Central memory CD8-positive, alpha-beta T cell (primary cell): ENCODE data around the gene AFF2.

ENCODE experiments used
- ATAC-seq: fragments of 150-1000 bp; cut with Tn5 transposase; replicated peaks from 2 replicates; pipeline ENCODE4 v1.10.0; 2022; ENCODE audit warnings: mild to moderate bottlenecking, moderate FRiP score, moderate number of reproducible peaks; ENCODE audit not compliant: poor library complexity, severe bottlenecking; ENCODE audit errors: extremely low read depth
- DNase-seq, 2 donors: peaks; one replicate each; pipeline ENCODE4 v3.0.0; 2021; ENCODE audit warnings: low spot score in 2 of 2
- H3K27ac Mint-ChIP-seq: one replicate; pipeline ENCODE4 v1.8.0; 2022; ENCODE audit warnings: low read depth, mild to moderate bottlenecking, moderate library complexity, mixed read lengths
- H3K27me3 Mint-ChIP-seq: one replicate; pipeline ENCODE4 v1.8.0; 2022; ENCODE audit warnings: mixed read lengths
- H3K36me3 Mint-ChIP-seq: one replicate; pipeline ENCODE4 v1.8.0; 2022; ENCODE audit warnings: mild to moderate bottlenecking, moderate library complexity, mixed read lengths; ENCODE audit not compliant: insufficient read depth
- H3K4me1 Mint-ChIP-seq: one replicate; pipeline ENCODE4 v1.8.0; 2022; ENCODE audit warnings: mixed read lengths
- H3K4me3 Mint-ChIP-seq: one replicate; pipeline ENCODE4 v1.8.0; 2022; ENCODE audit warnings: mild to moderate bottlenecking, moderate library complexity, mixed read lengths
- H3K9me3 Mint-ChIP-seq: one replicate; pipeline ENCODE4 v1.8.0; 2022; ENCODE audit warnings: mixed read lengths

AFF2 gene

GRCh38 chrX:149006235-149006634 lies 505.8 kb downstream of the AFF2 start:
- Mint-ChIP-seq H3K27me3 (no peaks in the 10 kb centered on the region), H3K27ac (no peak overlapping the region), H3K4me1 (no peaks in the 10 kb centered on the region), H3K4me3 (no peak overlapping the region), H3K36me3 (no peaks in the 10 kb centered on the region), H3K9me3 (no peaks in the 10 kb centered on the region)
- DNase-seq (no peak), ATAC-seq (no peak)

DNA sequence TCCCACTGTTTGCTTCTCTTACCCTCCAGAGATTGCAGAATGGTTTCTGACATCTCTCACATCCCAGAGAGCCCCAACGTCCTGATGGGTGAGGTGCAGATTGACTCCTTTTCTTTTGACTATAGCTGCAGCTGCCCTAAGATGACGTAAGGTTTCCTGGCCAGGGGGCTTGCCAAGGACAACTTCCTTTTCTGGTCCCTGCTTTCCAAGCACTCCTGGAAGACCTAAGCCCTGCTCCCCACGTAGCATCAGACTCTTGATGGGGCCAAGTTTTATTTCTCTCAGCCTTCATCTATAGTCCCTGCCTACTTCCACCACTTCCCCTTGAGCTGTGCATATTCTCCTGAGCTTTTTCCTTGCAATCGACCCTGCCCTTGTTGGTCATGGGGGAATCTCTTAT lies 507.0 kb downstream of the AFF2 start:
- Mint-ChIP-seq H3K27ac (no peak overlapping the region), H3K27me3 (no peaks in the 10 kb centered on the region), H3K4me1 (no peaks in the 10 kb centered on the region), H3K9me3 (peaks cover under 1% of the 10 kb centered on the region), H3K4me3 (no peak overlapping the region), H3K36me3 (no peaks in the 10 kb centered on the region)
- ATAC-seq = no peak
- DNase-seq = no peak

- Mint-ChIP-seq H3K4me1 (no peaks in the 10 kb centered on the region), H3K27me3 (no peaks in the 10 kb centered on the region), H3K4me3 (no peak overlapping the region), H3K36me3 (no peaks in the 10 kb centered on the region), H3K9me3 (peaks cover 4% of the 10 kb centered on the region), H3K27ac (no peak overlapping the region)
- ATAC-seq (no peak), DNase-seq (no peak)
These were observed 509.8 kb downstream of the AFF2 start for GRCh38 chrX:149010013-149010852.

GRCh38 chrX:149010853-149011224 lies 510.4 kb downstream of the AFF2 start:
- no peak overlapping the region for H3K4me3 Mint-ChIP-seq
- peaks cover 4% of the 10 kb centered on the region for H3K9me3 Mint-ChIP-seq
- no peak overlapping the region for H3K27ac Mint-ChIP-seq
- no peaks in the 10 kb centered on the region for H3K36me3 Mint-ChIP-seq
- ATAC-seq (no peak), DNase-seq (no peak)
- no peaks in the 10 kb centered on the region for H3K4me1 Mint-ChIP-seq
- H3K27me3 Mint-ChIP-seq = no peaks in the 10 kb centered on the region

DNA sequence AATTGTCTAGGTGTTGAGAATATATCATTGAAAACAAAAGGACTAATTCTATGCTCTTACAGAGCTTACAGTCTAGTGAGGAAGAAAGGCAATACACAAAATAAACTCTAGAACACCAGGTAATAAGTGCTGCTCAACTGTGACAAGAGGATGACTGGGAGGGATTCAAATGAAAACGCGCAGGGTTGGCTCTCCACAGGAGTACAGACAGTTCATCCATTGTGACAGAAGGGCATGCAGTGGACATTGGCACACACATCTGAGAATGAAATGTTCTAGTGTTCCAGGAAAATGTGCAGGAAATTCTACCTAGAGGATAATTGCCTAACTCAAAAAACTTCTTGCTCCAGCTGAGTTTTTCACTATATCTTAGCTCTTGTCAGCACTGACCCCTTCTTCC lies 512.7 kb downstream of the AFF2 start:
- Mint-ChIP-seq H3K27ac (no peak overlapping the region), H3K9me3 (peaks cover 4% of the 10 kb centered on the region), H3K4me1 (no peaks in the 10 kb centered on the region), H3K27me3 (no peaks in the 10 kb centered on the region), H3K36me3 (no peaks in the 10 kb centered on the region), H3K4me3 (no peak overlapping the region)
- ATAC-seq (no peak), DNase-seq (no peak)

- Mint-ChIP-seq H3K36me3 (no peaks in the 10 kb centered on the region), H3K27me3 (no peaks in the 10 kb centered on the region), H3K9me3 (peaks cover 6% of the 10 kb centered on the region), H3K4me3 (no peak overlapping the region), H3K4me1 (no peaks in the 10 kb centered on the region), H3K27ac (no peak overlapping the region)
- ATAC-seq (no peak), DNase-seq (no peak)
These were observed 520.7 kb downstream of the AFF2 start for GRCh38 chrX:149021159-149021558.

DNA sequence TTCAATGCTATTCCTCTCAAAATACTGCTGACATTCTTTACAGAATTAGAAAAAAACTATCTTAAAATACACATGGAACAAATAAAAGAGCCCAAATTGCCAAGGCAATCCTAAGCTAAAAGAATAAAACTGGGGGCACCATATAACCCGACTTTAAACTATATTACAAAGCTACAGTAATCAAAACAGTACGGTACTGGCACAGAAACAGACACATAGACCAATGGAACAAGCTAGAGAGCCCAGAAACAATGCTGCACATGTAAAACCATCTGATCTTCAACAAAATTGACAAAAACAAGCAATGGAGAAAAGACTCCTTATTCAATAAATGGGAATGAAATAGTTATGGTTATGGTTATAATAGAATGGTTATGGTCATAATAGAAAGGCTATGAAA lies 522.1 kb downstream of the AFF2 start:
- H3K27me3 Mint-ChIP-seq = no peaks in the 10 kb centered on the region
- no peaks in the 10 kb centered on the region for H3K4me1 Mint-ChIP-seq
- no peaks in the 10 kb centered on the region for H3K36me3 Mint-ChIP-seq
- DNase-seq (no peak), ATAC-seq (no peak)
- H3K4me3 Mint-ChIP-seq = no peak overlapping the region
- H3K27ac Mint-ChIP-seq = no peak overlapping the region
- peaks cover 6% of the 10 kb centered on the region for H3K9me3 Mint-ChIP-seq

GRCh38 chrX:149032449-149032848 lies 532.0 kb downstream of the AFF2 start:
- no peaks in the 10 kb centered on the region for H3K4me1 Mint-ChIP-seq
- no peak overlapping the region for H3K27ac Mint-ChIP-seq
- H3K27me3 Mint-ChIP-seq = no peaks in the 10 kb centered on the region
- H3K36me3 Mint-ChIP-seq = no peaks in the 10 kb centered on the region
- no peak overlapping the region for H3K4me3 Mint-ChIP-seq
- DNase-seq (no peak), ATAC-seq (no peak)
- H3K9me3 Mint-ChIP-seq = no peaks in the 10 kb centered on the region

DNA sequence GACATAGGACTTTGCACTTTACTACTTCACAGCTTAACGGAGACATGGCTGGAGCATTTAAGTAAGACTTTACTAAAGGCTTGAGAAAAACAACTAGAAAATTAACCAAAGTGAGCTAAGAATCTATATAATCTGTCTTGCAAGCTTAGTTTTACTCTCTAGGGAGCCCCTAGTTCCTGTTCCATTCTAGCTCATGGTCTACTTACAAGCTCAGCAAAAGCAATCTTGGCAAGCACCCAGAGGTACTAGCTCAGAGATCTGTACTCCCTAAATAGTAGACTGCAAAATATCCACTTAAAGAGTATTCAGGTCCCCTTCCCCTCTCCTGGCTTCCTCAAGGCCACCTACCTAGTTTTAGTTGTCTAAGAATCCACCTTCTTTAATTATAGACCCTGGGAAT lies 535.7 kb downstream of the AFF2 start:
- H3K27me3 Mint-ChIP-seq = no peaks in the 10 kb centered on the region
- H3K4me3 Mint-ChIP-seq = no peak overlapping the region
- no peak for ATAC-seq
- no peaks in the 10 kb centered on the region for H3K4me1 Mint-ChIP-seq
- no peaks in the 10 kb centered on the region for H3K9me3 Mint-ChIP-seq
- H3K36me3 Mint-ChIP-seq = no peaks in the 10 kb centered on the region
- no peak for DNase-seq
- no peak overlapping the region for H3K27ac Mint-ChIP-seq

GRCh38 chrX:149037281-149037870 lies 537.0 kb downstream of the AFF2 start:
- no peak for ATAC-seq
- Mint-ChIP-seq H3K9me3 (no peaks in the 10 kb centered on the region), H3K27ac (no peak overlapping the region), H3K27me3 (no peaks in the 10 kb centered on the region), H3K4me3 (no peak overlapping the region), H3K4me1 (no peaks in the 10 kb centered on the region), H3K36me3 (no peaks in the 10 kb centered on the region)
- no peak for DNase-seq

DNA sequence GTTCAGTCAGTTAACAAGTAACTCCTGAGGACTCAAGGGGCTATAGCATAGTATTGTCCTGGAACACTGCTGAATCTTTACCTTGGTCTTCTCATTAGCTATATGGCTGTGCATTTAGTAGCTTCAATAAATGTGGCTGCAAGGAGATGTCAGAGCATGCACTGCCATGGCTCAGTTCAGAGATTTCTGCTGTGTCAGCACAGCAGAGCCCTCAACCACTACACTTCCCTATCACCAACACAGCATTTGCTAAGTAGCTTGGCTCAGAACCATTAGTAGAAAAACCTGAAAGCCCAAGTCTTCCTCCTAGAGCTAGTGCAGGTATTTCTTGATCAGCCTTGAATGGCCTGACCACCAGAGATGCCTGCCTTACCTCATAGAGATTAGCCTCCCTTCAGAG lies 538.6 kb downstream of the AFF2 start:
- Mint-ChIP-seq H3K36me3 (no peaks in the 10 kb centered on the region), H3K27ac (no peak overlapping the region), H3K4me3 (no peak overlapping the region), H3K4me1 (no peaks in the 10 kb centered on the region), H3K9me3 (no peaks in the 10 kb centered on the region), H3K27me3 (no peaks in the 10 kb centered on the region)
- DNase-seq (no peak), ATAC-seq (no peak)

GRCh38 chrX:149040873-149041535 lies 540.6 kb downstream of the AFF2 start:
- H3K4me1 Mint-ChIP-seq = no peaks in the 10 kb centered on the region
- DNase-seq (no peak), ATAC-seq (no peak)
- H3K4me3 Mint-ChIP-seq = no peak overlapping the region
- no peaks in the 10 kb centered on the region for H3K36me3 Mint-ChIP-seq
- H3K27me3 Mint-ChIP-seq = no peaks in the 10 kb centered on the region
- H3K9me3 Mint-ChIP-seq = no peaks in the 10 kb centered on the region
- H3K27ac Mint-ChIP-seq = no peak overlapping the region

DNA sequence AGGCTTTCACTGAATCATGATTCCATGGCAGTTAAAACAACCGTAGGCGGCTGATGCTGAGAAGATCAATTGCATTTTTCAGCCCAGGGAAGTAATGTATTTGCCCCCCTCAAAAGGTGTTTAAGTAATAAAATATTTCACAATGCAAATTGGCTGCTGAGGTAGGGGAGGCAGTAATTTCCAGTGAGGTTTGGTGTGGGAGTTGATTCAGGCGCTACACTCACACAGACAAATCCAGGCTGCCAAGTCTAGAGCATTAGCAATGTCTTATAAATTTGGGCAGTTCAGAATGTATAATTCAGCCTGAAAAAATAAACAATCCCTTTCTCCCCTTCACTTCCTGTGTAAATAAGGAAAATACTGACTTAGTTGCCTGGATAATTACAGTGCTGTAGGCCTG lies 543.0 kb downstream of the AFF2 start:
- H3K4me3 Mint-ChIP-seq = no peak overlapping the region

More for the DNA sequence above, 543.0 kb downstream of the AFF2 start:
- Mint-ChIP-seq H3K27ac (no peak overlapping the region), H3K9me3 (no peaks in the 10 kb centered on the region), H3K27me3 (no peaks in the 10 kb centered on the region), H3K4me1 (no peaks in the 10 kb centered on the region), H3K36me3 (no peaks in the 10 kb centered on the region)
- DNase-seq (no peak), ATAC-seq (no peak)
